Measurements from ENCODE around the gene SELENOF. TPM values are rescaled to one million over a fixed set of nuclear protein-coding genes. Genes with fewer than 3 reads are reported as not detected.
A peak's percentile ranks its signal among the peaks of the same experiment; 100 is the strongest.

The SELENOF gene
- total and polyA plus RNA-seq, 2 of the 13 experiments (the other 11 are each of a cell fraction or from before 2014, with no cell fraction given), result 133 to 163 TPM

DNA sequence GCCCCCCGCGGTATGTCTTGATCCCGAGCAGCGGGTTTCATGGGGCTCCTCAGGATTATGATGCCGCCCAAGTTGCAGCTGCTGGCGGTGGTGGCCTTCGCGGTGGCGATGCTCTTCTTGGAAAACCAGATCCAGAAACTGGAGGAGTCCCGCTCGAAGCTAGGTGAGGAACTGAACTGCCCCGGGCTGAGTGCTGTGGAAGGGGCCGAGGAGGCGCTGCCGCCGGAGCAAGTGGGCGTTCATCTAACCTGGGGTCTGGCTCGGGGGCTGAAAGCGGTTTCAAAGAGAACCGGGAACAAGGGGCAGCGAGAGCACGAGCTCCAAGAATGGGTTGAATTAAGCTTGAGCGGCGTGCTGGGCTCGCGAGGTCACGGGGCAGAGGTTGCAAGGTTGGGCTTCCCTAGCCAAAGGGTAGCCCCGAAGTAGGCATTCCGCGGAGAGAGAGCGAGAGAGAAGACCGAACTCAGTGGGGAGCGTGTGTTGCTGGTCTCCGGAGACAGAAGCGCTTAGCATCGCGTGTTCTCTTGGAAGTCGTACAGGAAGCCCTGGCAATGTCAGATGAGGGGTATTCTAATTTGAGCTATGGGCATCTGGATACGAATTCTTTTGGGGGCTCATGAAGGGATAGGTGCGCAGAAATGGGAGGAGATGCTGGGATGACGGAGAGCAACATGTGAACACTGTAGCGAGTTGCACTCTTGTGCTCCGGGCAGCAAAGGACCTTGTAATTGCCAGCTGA lies 1.2 kb upstream of the SELENOF start (continued):
- TF ChIP-seq, protein P1, sequence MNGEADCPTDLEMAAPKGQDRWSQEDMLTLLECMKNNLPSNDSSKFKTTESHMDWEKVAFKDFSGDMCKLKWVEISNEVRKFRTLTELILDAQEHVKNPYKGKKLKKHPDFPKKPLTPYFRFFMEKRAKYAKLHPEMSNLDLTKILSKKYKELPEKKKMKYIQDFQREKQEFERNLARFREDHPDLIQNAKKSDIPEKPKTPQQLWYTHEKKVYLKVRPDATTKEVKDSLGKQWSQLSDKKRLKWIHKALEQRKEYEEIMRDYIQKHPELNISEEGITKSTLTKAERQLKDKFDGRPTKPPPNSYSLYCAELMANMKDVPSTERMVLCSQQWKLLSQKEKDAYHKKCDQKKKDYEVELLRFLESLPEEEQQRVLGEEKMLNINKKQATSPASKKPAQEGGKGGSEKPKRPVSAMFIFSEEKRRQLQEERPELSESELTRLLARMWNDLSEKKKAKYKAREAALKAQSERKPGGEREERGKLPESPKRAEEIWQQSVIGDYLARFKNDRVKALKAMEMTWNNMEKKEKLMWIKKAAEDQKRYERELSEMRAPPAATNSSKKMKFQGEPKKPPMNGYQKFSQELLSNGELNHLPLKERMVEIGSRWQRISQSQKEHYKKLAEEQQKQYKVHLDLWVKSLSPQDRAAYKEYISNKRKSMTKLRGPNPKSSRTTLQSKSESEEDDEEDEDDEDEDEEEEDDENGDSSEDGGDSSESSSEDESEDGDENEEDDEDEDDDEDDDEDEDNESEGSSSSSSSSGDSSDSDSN (CRISPR knock-in tag; IDR thresholded peaks at IDR 0.05), result peak; percentile 74
- TF ChIP-seq ZC3H4 (CRISPR knock-in tag; IDR thresholded peaks at IDR 0.05; ENCODE audit: borderline replicate concordance) (no peak), ESRRA (CRISPR knock-in tag; IDR thresholded peaks at IDR 0.05; ENCODE audit: low read depth) (no peak), SMAD3 (CRISPR knock-in tag; IDR thresholded peaks at IDR 0.05) (peak; percentile 15; the same call in 1 of the 2 replicates), FOXC1 (CRISPR knock-in tag; IDR thresholded peaks at IDR 0.05; ENCODE audit: borderline replicate concordance) (0 out of 2 replicates have a peak, but pooled peaks have one; percentile 66), MTA1 (CRISPR knock-in tag; IDR thresholded peaks at IDR 0.05; ENCODE audit: borderline replicate concordance) (no peak), EZH2 (conservative IDR thresholded peaks at IDR 0.05; ENCODE audit: low read depth, low read length) (no peak), GATAD1 (CRISPR knock-in tag; IDR thresholded peaks at IDR 0.05) (no peak), ZFP82 (CRISPR knock-in tag; IDR thresholded peaks at IDR 0.05; ENCODE audit: borderline replicate concordance) (no peak), HMG20B (CRISPR knock-in tag; conservative IDR thresholded peaks at IDR 0.05) (no peak), HNRNPH1 (optimal IDR thresholded peaks at IDR 0.05; ENCODE audit: low read depth, low read length) (no peak), SALL1 (CRISPR knock-in tag; IDR thresholded peaks at IDR 0.05) (peak; percentile 7; the same call in 1 of the 2 replicates)
- TF ChIP-seq, protein P2, sequence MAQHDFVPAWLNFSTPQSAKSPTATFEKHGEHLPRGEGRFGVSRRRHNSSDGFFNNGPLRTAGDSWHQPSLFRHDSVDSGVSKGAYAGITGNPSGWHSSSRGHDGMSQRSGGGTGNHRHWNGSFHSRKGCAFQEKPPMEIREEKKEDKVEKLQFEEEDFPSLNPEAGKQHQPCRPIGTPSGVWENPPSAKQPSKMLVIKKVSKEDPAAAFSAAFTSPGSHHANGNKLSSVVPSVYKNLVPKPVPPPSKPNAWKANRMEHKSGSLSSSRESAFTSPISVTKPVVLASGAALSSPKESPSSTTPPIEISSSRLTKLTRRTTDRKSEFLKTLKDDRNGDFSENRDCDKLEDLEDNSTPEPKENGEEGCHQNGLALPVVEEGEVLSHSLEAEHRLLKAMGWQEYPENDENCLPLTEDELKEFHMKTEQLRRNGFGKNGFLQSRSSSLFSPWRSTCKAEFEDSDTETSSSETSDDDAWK (CRISPR knock-in tag; IDR thresholded peaks at IDR 0.05), result no peak
- TF ChIP-seq, protein P3, sequence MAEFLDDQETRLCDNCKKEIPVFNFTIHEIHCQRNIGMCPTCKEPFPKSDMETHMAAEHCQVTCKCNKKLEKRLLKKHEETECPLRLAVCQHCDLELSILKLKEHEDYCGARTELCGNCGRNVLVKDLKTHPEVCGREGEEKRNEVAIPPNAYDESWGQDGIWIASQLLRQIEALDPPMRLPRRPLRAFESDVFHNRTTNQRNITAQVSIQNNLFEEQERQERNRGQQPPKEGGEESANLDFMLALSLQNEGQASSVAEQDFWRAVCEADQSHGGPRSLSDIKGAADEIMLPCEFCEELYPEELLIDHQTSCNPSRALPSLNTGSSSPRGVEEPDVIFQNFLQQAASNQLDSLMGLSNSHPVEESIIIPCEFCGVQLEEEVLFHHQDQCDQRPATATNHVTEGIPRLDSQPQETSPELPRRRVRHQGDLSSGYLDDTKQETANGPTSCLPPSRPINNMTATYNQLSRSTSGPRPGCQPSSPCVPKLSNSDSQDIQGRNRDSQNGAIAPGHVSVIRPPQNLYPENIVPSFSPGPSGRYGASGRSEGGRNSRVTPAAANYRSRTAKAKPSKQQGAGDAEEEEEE (CRISPR knock-in tag; IDR thresholded peaks at IDR 0.05; ENCODE audit: borderline replicate concordance), result no peak
- TF ChIP-seq, protein P4, sequence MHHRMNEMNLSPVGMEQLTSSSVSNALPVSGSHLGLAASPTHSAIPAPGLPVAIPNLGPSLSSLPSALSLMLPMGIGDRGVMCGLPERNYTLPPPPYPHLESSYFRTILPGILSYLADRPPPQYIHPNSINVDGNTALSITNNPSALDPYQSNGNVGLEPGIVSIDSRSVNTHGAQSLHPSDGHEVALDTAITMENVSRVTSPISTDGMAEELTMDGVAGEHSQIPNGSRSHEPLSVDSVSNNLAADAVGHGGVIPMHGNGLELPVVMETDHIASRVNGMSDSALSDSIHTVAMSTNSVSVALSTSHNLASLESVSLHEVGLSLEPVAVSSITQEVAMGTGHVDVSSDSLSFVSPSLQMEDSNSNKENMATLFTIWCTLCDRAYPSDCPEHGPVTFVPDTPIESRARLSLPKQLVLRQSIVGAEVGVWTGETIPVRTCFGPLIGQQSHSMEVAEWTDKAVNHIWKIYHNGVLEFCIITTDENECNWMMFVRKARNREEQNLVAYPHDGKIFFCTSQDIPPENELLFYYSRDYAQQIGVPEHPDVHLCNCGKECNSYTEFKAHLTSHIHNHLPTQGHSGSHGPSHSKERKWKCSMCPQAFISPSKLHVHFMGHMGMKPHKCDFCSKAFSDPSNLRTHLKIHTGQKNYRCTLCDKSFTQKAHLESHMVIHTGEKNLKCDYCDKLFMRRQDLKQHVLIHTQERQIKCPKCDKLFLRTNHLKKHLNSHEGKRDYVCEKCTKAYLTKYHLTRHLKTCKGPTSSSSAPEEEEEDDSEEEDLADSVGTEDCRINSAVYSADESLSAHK (CRISPR knock-in tag; IDR thresholded peaks at IDR 0.05; ENCODE audit: borderline replicate concordance), result no peak
- TF ChIP-seq, protein P5, sequence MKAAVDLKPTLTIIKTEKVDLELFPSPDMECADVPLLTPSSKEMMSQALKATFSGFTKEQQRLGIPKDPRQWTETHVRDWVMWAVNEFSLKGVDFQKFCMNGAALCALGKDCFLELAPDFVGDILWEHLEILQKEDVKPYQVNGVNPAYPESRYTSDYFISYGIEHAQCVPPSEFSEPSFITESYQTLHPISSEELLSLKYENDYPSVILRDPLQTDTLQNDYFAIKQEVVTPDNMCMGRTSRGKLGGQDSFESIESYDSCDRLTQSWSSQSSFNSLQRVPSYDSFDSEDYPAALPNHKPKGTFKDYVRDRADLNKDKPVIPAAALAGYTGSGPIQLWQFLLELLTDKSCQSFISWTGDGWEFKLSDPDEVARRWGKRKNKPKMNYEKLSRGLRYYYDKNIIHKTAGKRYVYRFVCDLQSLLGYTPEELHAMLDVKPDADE (CRISPR knock-in tag; IDR thresholded peaks at IDR 0.05), result no peak
- TF ChIP-seq, protein P6, sequence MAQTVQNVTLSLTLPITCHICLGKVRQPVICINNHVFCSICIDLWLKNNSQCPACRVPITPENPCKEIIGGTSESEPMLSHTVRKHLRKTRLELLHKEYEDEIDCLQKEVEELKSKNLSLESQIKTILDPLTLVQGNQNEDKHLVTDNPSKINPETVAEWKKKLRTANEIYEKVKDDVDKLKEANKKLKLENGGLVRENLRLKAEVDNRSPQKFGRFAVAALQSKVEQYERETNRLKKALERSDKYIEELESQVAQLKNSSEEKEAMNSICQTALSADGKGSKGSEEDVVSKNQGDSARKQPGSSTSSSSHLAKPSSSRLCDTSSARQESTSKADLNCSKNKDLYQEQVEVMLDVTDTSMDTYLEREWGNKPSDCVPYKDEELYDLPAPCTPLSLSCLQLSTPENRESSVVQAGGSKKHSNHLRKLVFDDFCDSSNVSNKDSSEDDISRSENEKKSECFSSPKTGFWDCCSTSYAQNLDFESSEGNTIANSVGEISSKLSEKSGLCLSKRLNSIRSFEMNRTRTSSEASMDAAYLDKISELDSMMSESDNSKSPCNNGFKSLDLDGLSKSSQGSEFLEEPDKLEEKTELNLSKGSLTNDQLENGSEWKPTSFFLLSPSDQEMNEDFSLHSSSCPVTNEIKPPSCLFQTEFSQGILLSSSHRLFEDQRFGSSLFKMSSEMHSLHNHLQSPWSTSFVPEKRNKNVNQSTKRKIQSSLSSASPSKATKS (CRISPR knock-in tag; IDR thresholded peaks at IDR 0.05), result no peak
